OCI-LY3 (cell line): ENCODE data around the gene LGALS9B.
"Not testable (repeated sequence)": the region's sequence is repeated elsewhere in the genome, so short reads cannot be mapped to it uniquely, and the experiment has no call there.

Experiments
- EZH2phosphoT487 ChIP-seq: fragments of 200-600 bp; shearing (Covaris generic); IDR thresholded peaks from 2 replicates; pipeline ENCODE4 v1.6.1; 2018; ENCODE audit warnings: antibody characterized with exemption, mixed run types, low read depth
- TF ChIP-seq, protein P1 (sequence below): fragments of 200-600, 300-600 bp; sonication (generic); IDR thresholded peaks from 2 replicates; pipeline ENCODE4 v1.5.1; 2014; ENCODE audit warnings: antibody characterized with exemption, low read length, low read depth

GRCh38 chr17:20467447-20467846 lies at the start of gene LGALS9B:
- TF ChIP-seq, protein P1, sequence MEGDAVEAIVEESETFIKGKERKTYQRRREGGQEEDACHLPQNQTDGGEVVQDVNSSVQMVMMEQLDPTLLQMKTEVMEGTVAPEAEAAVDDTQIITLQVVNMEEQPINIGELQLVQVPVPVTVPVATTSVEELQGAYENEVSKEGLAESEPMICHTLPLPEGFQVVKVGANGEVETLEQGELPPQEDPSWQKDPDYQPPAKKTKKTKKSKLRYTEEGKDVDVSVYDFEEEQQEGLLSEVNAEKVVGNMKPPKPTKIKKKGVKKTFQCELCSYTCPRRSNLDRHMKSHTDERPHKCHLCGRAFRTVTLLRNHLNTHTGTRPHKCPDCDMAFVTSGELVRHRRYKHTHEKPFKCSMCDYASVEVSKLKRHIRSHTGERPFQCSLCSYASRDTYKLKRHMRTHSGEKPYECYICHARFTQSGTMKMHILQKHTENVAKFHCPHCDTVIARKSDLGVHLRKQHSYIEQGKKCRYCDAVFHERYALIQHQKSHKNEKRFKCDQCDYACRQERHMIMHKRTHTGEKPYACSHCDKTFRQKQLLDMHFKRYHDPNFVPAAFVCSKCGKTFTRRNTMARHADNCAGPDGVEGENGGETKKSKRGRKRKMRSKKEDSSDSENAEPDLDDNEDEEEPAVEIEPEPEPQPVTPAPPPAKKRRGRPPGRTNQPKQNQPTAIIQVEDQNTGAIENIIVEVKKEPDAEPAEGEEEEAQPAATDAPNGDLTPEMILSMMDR, result not testable (repeated sequence)
- not testable (repeated sequence) for TF ChIP-seq EZH2phosphoT487
